Activated CD8-positive, alpha-beta memory T cell treated with anti-CD3 and anti-CD28 coated beads, Interleukin-2, amount 50 U/mL, for 1 hour (primary cell): ENCODE data around the gene RGMA.

Source experiments
- DNase-seq: peaks from one replicate; pipeline ENCODE4 v3.0.0-alpha.2; 2020; ENCODE audit errors: extremely low read depth

Gene RGMA, protein sequence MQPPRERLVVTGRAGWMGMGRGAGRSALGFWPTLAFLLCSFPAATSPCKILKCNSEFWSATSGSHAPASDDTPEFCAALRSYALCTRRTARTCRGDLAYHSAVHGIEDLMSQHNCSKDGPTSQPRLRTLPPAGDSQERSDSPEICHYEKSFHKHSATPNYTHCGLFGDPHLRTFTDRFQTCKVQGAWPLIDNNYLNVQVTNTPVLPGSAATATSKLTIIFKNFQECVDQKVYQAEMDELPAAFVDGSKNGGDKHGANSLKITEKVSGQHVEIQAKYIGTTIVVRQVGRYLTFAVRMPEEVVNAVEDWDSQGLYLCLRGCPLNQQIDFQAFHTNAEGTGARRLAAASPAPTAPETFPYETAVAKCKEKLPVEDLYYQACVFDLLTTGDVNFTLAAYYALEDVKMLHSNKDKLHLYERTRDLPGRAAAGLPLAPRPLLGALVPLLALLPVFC

GRCh38 chr15:93088981-93089726 lies at the start of gene RGMA:
TSS of gene RGMA (minus strand) at chr15:93089211. CDS start at chr15:93088932, 279 bp downstream.
- no peak for DNase-seq

GRCh38 chr15:93136606-93137005 lies 47.6 kb upstream of the RGMA start:
- DNase-seq, result no peak

DNA sequence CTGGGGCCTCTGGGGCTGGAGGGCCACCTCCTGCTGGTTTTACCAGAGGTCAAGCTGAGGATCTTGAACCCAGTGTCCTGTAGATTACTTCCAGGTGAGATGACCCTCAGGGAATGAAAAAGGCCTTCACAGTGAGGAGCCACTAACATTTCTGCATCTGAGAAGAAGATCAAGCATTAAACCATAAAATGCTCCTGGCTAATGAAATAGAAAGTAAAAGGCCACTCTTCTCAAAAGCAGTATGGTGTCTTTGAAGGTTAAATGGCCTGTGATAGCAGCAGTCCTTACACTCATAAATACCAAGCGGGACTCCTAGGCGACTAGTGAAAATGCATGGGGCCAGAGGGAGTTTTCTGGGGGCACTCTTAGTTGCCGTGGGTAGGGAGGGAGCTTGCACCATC lies 47.0 kb upstream of the RGMA start:
- DNase-seq, result no peak

GRCh38 chr15:93135459-93135858 lies 46.4 kb upstream of the RGMA start:
- no peak for DNase-seq

GRCh38 chr15:93131485-93132095 lies 42.6 kb upstream of the RGMA start:
- DNase-seq, result no peak

GRCh38 chr15:93129702-93130488 lies 40.9 kb upstream of the RGMA start:
- no peak for DNase-seq

- no peak for DNase-seq
Measured at GRCh38 chr15:93127286-93127685, 38.3 kb upstream of the RGMA start.

GRCh38 chr15:93126599-93126998 lies 37.6 kb upstream of the RGMA start:
- no peak for DNase-seq

DNA sequence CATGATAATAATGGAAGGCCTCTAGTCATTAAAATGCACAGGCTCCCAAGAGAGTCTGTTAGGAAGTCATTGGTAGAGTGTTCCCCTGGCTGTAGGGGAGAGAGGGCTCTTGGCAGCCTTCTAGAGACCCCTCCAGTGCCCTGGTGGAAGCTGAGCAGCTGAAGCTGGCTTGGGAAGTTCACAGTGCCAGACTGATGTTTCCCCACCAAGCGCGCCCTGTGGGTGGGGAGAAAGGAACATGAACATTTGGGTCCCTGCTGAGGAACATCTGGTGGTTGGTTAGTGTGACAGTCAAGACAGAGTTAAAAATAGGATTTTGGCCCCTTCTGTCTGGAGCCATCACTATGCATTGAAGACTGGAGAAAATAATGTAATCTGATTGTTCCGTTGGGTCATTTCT lies 37.1 kb upstream of the RGMA start:
- no peak for DNase-seq

DNA sequence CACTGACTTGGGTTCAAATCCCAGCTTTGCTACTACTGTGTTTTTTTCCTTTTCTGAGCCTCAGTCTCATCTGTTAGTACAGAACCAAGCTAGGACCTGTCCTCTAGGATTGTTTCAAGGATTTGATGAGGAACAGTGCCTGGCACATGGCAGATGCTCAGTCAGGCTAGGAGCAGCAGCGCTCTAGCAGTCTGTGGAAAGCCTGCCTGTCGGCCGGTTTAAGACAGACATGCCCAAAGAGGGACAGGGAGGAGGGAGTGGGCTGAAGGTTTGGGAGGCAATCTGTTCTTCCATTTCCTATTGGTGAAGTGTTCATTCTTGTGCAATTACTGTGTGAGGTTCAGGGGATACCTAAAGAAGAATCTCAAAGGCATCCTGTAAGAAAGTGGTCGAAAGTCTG lies 35.1 kb upstream of the RGMA start:
- DNase-seq, result no peak

DNA sequence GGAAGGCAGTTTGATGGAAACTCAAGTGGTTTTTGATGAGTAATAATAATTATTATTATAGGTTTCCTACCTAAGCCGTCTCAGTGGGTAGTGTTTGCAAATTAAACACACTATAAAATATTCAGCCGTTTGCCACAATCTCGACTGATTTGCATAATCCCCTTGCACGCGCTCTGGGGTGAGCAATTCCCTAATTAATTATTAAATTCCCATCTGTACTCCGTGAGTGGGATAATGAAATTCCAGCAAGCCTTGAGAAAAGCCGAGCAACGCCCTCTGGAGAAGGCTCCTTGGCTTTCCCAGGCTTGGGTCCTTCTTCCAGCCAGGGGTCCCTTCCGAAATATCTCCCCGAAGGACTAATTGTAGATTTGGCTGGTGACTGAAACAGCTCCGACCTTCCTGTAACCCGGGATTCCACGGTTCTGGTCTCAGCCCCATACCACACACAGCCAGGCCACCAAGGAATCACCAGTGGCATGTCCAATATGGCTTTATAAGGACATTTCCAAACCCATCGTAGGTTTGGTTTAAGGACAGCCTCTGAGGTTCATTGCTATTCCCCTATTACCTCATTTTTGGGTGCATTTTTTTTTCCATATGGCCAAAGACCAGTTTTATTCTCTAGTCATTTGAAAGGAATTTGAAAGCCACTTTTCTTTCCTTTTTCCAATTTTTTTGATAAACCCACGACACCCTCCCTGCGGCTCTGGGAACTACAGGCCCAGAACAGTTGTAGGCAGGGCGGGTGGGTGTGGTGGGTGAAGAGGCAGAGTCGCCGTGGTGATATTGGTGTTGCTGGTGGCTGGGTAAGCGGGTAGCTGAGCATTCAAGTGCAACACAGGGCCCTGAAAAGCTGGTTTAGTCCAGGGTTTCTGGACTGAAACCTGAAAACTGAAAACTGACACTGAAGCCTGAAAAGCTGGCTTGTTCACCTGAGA lies 33.2 kb upstream of the RGMA start:
- no peak for DNase-seq

GRCh38 chr15:93121107-93121506 lies 32.1 kb upstream of the RGMA start:
- no peak for DNase-seq

- no peak for DNase-seq
Measured at GRCh38 chr15:93118904-93119303, 29.9 kb upstream of the RGMA start.

- no peak for DNase-seq
Measured at GRCh38 chr15:93111451-93111850, 22.4 kb upstream of the RGMA start.

DNA sequence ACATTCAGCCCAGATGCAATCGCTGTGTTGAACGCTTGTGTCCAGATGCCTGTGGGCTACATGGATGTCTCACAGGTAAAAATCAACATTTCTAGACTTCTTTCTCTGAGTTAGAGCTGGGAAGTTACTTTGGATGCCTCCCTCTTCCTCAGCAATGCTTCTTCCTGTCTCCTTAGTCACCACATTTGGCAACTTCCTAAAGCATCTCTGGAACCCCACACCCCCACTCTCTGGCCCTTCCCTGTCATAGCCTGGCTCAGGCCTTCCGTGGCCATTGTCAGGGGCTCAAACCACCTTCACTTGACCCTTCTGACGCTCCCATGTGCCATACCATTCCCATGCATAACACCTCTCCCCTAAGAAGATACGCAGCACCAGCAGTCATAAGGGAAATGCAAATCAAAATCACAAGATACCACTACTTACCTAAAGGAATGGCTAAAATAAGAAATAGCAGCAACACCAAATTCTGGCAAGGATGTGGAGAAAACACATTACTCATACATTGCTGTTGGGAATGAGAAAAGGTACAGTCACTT lies 21.6 kb upstream of the RGMA start:
- no peak for DNase-seq

DNA sequence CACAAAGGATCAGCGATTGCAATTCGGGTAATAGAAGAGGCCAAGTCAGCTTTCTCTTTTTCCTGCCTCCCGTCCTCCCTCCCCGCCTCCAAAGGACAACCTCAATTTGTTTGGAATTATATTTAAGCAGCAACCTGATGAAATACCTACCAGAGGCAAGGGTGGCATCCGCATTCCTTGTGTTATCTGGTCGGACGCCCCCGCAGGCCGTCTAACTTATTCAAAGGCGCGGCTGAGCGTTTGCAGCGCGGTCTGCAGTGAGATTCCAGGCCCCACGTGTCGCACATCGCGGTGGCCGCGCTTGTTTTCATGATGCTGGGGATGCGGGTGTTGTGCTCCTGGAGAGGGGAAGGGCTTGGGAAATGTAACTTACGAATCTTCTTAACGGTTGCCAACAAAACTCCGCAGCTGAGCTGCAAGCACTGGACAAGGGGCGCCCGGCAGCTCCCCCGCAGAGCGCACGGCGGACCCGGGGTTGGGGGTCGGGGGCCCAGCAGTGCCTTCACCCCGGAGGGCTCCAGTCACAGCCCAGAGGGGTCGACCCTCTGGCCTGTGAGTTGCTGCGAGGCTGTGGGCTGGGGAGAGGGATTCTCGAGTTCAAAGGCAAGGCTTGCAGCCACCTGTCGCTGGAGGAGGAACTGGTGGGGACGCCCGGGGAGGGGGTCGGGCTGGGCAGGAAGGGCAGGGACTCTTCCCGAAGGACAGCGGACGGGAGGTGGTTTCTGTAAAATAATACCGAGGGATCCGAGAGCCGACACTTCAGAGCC lies 20.5 kb upstream of the RGMA start:
- DNase-seq, result no peak

- no peak for DNase-seq
Measured at GRCh38 chr15:93107646-93108045, 18.6 kb upstream of the RGMA start.

GRCh38 chr15:93105485-93105884 lies 16.5 kb upstream of the RGMA start:
- DNase-seq, result no peak

- DNase-seq, result no peak
Measured at GRCh38 chr15:93103823-93104222, 14.8 kb upstream of the RGMA start.

DNA sequence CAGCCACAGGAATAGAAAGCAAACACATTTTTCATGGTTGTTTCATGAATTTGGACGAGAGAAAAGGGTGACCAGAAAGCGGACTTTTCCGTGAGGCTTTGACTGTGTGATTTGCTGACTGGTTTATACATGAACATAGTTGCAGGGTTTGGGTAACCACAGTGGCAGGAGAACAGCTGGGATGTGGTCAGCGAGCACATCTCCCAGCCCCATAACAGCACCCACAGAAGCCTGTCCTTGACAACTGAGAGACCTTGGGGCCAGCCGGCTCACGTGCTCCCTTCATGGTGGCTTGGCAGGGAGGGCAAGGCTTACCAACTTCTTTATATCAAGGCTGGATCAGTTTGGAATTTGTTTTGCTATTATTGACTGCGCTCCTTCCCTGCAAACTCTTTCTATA lies 13.2 kb upstream of the RGMA start:
- no peak for DNase-seq
